Vagina (tissue), 2 donors: ENCODE results near the gene HSPBP1. TPM values are rescaled to one million over a fixed set of nuclear protein-coding genes. Genes with fewer than 3 reads are reported as not detected.

Source experiments
- DNase-seq, 2 donors: peaks; one replicate each; pipeline ENCODE4 v3.0.0-alpha.2; 2017; ENCODE audit errors: extremely low spot score in 2 of 2
- H3K27ac ChIP-seq: fragments of 200-600 bp; sonication (generic); one replicate; pipeline ENCODE4 v1.5.1; 2019
- H3K27me3 ChIP-seq: fragments of 200-600 bp; sonication (generic); one replicate; pipeline ENCODE4 v1.5.1; 2019
- H3K36me3 ChIP-seq, 2 donors: fragments of 200-600 bp; sonication (generic); one replicate each; pipeline ENCODE4 v1.5.1; 2017 to 2019
- H3K4me1 ChIP-seq: fragments of 200-600 bp; sonication (generic); one replicate; pipeline ENCODE4 v1.5.1; 2019
- H3K4me3 ChIP-seq, 2 donors: fragments of 200-600 bp; sonication (generic); 1 replicate in 1 of 2; 2 replicates in 1 of 2; pipeline ENCODE4 v1.5.1; 2016 to 2019
- H3K9me3 ChIP-seq: fragments of 200-600 bp; sonication (generic); one replicate; pipeline ENCODE4 v1.5.1; 2019
- CTCF ChIP-seq, 3 experiments: fragments of 450-650 bp in 2 of 3; fragments of 200-600 bp in 1 of 3; sonication (generic) in 1 of 3; IDR thresholded peaks; one replicate each; pipeline ENCODE4 v1.5.1; 2017 to 2019; ENCODE audit warnings: antibody characterized with exemption in 3 of 3, mild to moderate bottlenecking in 2 of 3, moderate library complexity in 2 of 3
- POLR2A ChIP-seq, 2 donors: fragments of 450-650 bp; IDR thresholded peaks; one replicate each; pipeline ENCODE4 v1.6.1; 2017; ENCODE audit warnings: antibody characterized with exemption in 2 of 2, mild to moderate bottlenecking in 2 of 2, moderate library complexity in 2 of 2
- POLR2AphosphoS5 ChIP-seq, 2 donors: sonication (generic); formaldehyde crosslinking; IDR thresholded peaks; one replicate each; pipeline ENCODE4 v1.9.0; 2017; ENCODE audit warnings: antibody characterized with exemption in 2 of 2, mild to moderate bottlenecking in 2 of 2, low read depth in 1 of 2; ENCODE audit not compliant: insufficient read depth in 1 of 2
- intact Hi-C: fragments of 100-400 bp; cut with DNase I; formaldehyde crosslinking; loops from one replicate; pipeline ENCODE4 v1.15.1; 2023
- total RNA-seq: library from RNA; depleted of rRNA; stranded (reverse); fragments of >200 nt; gene quantifications from one replicate; pipeline ENCODE4 v1.2.3, GENCODE V29; 2016

Gene HSPBP1
- total RNA-seq, 1 donor from 2014 or later: 29.5 TPM

DNA sequence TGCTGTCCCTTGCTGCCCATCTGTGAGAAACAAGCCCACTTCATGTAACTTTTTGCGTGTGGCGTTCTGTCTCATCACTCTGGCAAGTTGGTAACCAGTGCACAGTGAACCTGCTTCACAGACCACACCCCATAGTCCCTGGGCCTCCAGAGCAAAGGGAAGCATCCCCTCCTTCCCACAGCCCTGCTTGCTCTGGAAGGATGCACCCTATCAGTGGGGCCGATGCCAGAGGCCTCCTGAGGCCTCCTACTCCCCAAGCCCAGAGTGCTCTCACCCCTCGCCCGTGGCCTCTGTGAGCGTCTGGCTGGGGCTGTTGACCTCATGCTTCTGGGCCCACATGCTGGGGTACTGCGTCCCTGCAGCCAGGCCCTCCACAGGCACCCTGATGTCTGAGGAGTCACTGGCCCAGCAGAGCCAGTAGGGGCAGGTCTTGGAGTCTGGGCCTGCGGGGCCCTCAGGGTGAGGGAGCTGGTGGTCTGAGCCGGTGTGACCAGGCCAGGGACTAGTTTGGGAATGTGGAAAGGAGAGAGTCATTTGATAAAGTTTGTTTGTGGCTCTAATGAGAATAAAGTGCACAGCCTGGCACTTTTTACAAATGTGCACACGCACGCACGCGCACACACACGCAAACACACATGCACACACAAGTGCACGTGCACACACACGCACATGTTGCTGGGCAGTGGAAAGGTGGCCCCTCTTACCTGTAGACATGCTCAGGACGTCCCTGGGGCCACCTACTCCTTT is 56.4 kb downstream of the HSPBP1 start:
- H3K36me3 ChIP-seq: peaks cover 0 to 16% of the 10 kb centered on the region in 2 donors
- intact Hi-C loops: no loop called here
- H3K27me3 ChIP-seq: no peaks in the 10 kb centered on the region
- no peak overlapping the region for H3K27ac ChIP-seq
- DNase-seq: no peak
- H3K4me3 ChIP-seq: no peak overlapping the region
- TF ChIP-seq POLR2A (IDR thresholded peaks at IDR 0.05): no peak
- no peak for TF ChIP-seq POLR2AphosphoS5 (IDR thresholded peaks at IDR 0.05; ENCODE audit: insufficient read depth in 1 of 2, low read depth in 1 of 2)
- TF ChIP-seq CTCF (IDR thresholded peaks at IDR 0.05): no peak
- H3K4me1 ChIP-seq: no peaks in the 10 kb centered on the region
- H3K9me3 ChIP-seq: no peaks in the 10 kb centered on the region

GRCh38 chr19:55220525-55220924 is 59.4 kb downstream of the HSPBP1 start:
- H3K4me1 ChIP-seq: peaks cover 14% of the 10 kb centered on the region
- intact Hi-C loops: no loop called here
- H3K4me3 ChIP-seq: no peak overlapping the region
- no peak overlapping the region for H3K27ac ChIP-seq
- no peak for TF ChIP-seq CTCF (IDR thresholded peaks at IDR 0.05)
- no peak for TF ChIP-seq POLR2AphosphoS5 (IDR thresholded peaks at IDR 0.05; ENCODE audit: insufficient read depth in 1 of 2, low read depth in 1 of 2)
- TF ChIP-seq POLR2A (IDR thresholded peaks at IDR 0.05): no peak
- no peak for DNase-seq
- no peaks in the 10 kb centered on the region for H3K9me3 ChIP-seq
- no peaks in the 10 kb centered on the region for H3K36me3 ChIP-seq
- H3K27me3 ChIP-seq: no peaks in the 10 kb centered on the region

DNA sequence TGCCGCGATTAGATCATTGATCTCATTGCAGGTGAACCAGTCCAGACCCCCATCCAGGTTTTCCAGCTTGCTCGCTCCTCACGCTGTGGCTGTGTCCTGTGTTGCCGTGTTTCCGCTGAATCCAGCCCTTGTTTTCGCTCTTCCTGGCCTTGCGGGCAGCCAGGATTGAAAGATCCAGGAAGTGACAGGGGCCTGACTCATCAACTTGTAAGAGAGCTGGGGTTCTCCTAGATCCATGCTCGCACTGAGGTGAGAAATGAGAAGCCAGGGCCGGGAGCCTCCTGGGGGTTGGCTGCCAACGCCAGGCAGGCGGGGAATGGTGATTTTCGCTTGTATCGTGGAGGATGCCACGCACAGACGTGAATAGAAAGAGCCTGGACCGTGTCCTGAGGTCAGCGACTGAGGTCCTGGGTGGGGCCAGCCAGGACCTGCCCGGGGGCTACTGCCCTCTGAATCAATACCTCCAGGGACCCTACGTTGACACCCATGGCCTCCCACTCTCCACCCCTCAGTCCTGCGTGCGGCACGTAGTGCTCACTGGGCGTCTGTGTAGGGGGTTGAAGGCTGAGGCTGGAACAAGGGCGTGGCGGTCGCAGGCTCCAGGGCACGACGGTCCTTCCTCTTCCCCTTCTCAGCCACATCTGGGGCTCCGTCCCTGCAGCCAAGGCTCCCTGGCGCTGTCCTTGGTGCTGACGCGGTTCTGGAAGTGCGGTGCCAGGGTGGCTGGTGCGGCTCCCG is 63.3 kb downstream of the HSPBP1 start:
- Histone ChIP-seq H3K4me1 (peaks cover 14% of the 10 kb centered on the region), H3K27ac (no peak overlapping the region), H3K36me3 (no peaks in the 10 kb centered on the region), H3K27me3 (no peaks in the 10 kb centered on the region), H3K9me3 (no peaks in the 10 kb centered on the region), H3K4me3 (peak overlapping the region in 1 of 2 donors; percentile 15)
- TF ChIP-seq POLR2A (IDR thresholded peaks at IDR 0.05): no peak
- TF ChIP-seq POLR2AphosphoS5 (IDR thresholded peaks at IDR 0.05; ENCODE audit: insufficient read depth in 1 of 2, low read depth in 1 of 2): peak; percentile 20 to 35
- TF ChIP-seq CTCF (IDR thresholded peaks at IDR 0.05): peak in 1 of 3 experiments; percentile 8
- no peak for DNase-seq
- intact Hi-C loops: no loop called here

DNA sequence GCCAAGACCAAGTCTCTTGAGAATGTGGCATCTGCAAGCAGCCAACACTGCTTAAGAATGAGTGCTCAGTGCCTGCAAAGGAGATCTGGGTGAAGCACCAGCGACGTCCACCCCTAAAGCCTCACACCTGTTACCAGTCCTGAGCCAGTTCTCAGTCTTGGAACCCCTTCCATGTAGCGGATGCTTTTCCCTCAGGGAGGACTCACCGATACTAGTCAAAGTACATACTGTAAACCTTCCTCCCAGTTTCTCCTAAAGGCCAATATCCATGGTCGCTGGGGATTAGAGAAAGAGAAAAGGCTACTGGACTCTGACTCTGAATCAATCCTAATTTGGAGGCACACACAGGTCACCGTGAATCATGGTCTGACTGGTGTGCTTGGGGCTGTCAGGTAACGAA is 66.4 kb downstream of the HSPBP1 start:
- H3K27ac ChIP-seq: no peak overlapping the region
- H3K36me3 ChIP-seq: no peaks in the 10 kb centered on the region
- intact Hi-C loops: no loop called here
- H3K9me3 ChIP-seq: no peaks in the 10 kb centered on the region
- H3K4me1 ChIP-seq: peaks cover 14% of the 10 kb centered on the region
- TF ChIP-seq POLR2AphosphoS5 (IDR thresholded peaks at IDR 0.05; ENCODE audit: insufficient read depth in 1 of 2, low read depth in 1 of 2) (no peak), POLR2A (IDR thresholded peaks at IDR 0.05) (no peak), CTCF (IDR thresholded peaks at IDR 0.05) (no peak)
- H3K4me3 ChIP-seq: no peak overlapping the region
- no peak for DNase-seq
- H3K27me3 ChIP-seq: no peaks in the 10 kb centered on the region

DNA sequence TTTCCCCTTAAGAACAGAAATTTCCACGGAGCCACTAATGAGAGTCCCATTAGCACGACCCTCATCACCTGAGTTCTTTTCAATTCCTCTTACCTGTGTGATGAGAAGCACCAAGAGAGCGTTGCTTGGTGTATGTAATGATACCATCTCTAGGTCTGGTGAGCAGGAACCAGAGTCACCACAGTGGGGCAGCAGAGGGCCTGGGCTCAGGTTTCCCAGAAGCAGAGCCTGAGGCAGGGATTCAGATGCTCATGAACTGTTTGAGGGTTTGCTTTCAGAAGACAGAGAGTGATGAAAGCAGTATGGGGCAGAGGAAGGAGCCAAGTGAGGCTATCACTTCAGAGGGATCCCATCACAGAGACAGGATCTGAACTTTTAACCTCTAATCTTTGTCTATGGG is 67.5 kb downstream of the HSPBP1 start:
- intact Hi-C loops: no loop called here
- Histone ChIP-seq H3K36me3 (no peaks in the 10 kb centered on the region), H3K27ac (no peak overlapping the region), H3K27me3 (no peaks in the 10 kb centered on the region), H3K4me1 (peaks cover 14% of the 10 kb centered on the region), H3K4me3 (no peak overlapping the region), H3K9me3 (no peaks in the 10 kb centered on the region)
- TF ChIP-seq POLR2AphosphoS5 (IDR thresholded peaks at IDR 0.05; ENCODE audit: insufficient read depth in 1 of 2, low read depth in 1 of 2) (no peak), POLR2A (IDR thresholded peaks at IDR 0.05) (no peak), CTCF (IDR thresholded peaks at IDR 0.05) (no peak)
- DNase-seq: no peak
